Mesendoderm (in vitro differentiated cells): ENCODE measurements around the gene RAB30.

Experiments
- DNase-seq: peaks from one replicate; pipeline ENCODE4 v3.0.0; 2013
- H2AK5ac ChIP-seq: 2 replicates; pipeline ENCODE4 v1.6.1; 2013; ENCODE audit warnings: low read length, inconsistent platforms
- H2BK120ac ChIP-seq: 2 replicates; pipeline ENCODE4 v1.6.1; 2013; ENCODE audit warnings: low read depth, mild to moderate bottlenecking, low read length, moderate library complexity, mixed read lengths
- H2BK15ac ChIP-seq: replicated peaks from 2 replicates; pipeline ENCODE4 v1.6.1; 2013; ENCODE audit warnings: low read depth, mild to moderate bottlenecking, moderate library complexity
- H2BK5ac ChIP-seq: 2 replicates; pipeline ENCODE4 v1.6.1; 2013; ENCODE audit warnings: low read length, inconsistent platforms
- H3K18ac ChIP-seq: 2 replicates; pipeline ENCODE4 v1.6.1; 2013; ENCODE audit warnings: mild to moderate bottlenecking, low read length, mixed read lengths
- H3K23ac ChIP-seq: one replicate; pipeline ENCODE4 v1.6.1; 2013; ENCODE audit warnings: low read length
- H3K27ac ChIP-seq: 2 replicates; pipeline ENCODE4 v1.5.1; 2013; ENCODE audit warnings: low read depth, mild to moderate bottlenecking, inconsistent platforms, low read length, moderate library complexity
- H3K27me3 ChIP-seq: 2 replicates; pipeline ENCODE4 v1.6.1; 2013; ENCODE audit warnings: low read length, control low read depth, mild to moderate bottlenecking, inconsistent platforms; ENCODE audit not compliant: insufficient read depth, poor library complexity
- H3K36me3 ChIP-seq: 2 replicates; pipeline ENCODE4 v1.6.1; 2013; ENCODE audit warnings: low read length, inconsistent platforms; ENCODE audit not compliant: control insufficient read depth, insufficient read depth
- H3K4ac ChIP-seq: one replicate; pipeline ENCODE4 v1.6.1; 2013; ENCODE audit warnings: low read depth, mild to moderate bottlenecking, low read length, moderate library complexity
- H3K4me1 ChIP-seq: 2 replicates; pipeline ENCODE4 v1.6.1; 2013; ENCODE audit warnings: low read depth, low read length, inconsistent platforms; ENCODE audit not compliant: control insufficient read depth
- H3K4me2 ChIP-seq: 2 replicates; pipeline ENCODE4 v1.6.1; 2013; ENCODE audit warnings: low read length
- H3K4me3 ChIP-seq: 2 replicates; pipeline ENCODE4 v1.5.1; 2013; ENCODE audit warnings: mild to moderate bottlenecking, low read length
- H3K56ac ChIP-seq: one replicate; pipeline ENCODE4 v1.6.1; 2013; ENCODE audit warnings: low read length
- H3K79me1 ChIP-seq: 2 replicates; pipeline ENCODE4 v1.6.1; 2013; ENCODE audit warnings: low read length, inconsistent platforms
- H3K79me2 ChIP-seq: 2 replicates; pipeline ENCODE4 v1.6.1; 2013; ENCODE audit warnings: mild to moderate bottlenecking, low read length; ENCODE audit not compliant: control insufficient read depth, insufficient read depth
- H3K9ac ChIP-seq: 2 replicates; pipeline ENCODE4 v1.6.1; 2013; ENCODE audit warnings: low read length, inconsistent platforms
- H4K5ac ChIP-seq: one replicate; pipeline ENCODE4 v1.6.1; 2013; ENCODE audit warnings: low read length
- H4K8ac ChIP-seq: one replicate; pipeline ENCODE4 v1.6.1; 2013; ENCODE audit warnings: low read depth, mild to moderate bottlenecking, control low read depth, low read length, moderate library complexity
- WGBS: extraction: QIAGEN DNeasy Blood & Tissue Kit; methylation state at CpG from one replicate; pipeline ENCODE4 v1.1.7; 2013; ENCODE audit warnings: low lambda C conversion rate, missing lambda C conversion rate; ENCODE audit not compliant: insufficient coverage; ENCODE audit errors: extremely low coverage; 5-methylcytosine and 5-hydroxymethylcytosine counted together

Gene RAB30

GRCh38 chr11:83019888-83020579, 51.7 kb downstream of the RAB30 start:
- Histone ChIP-seq H3K56ac (no peak overlapping the region), H3K27ac (no peak overlapping the region), H3K36me3 (no peaks in the 10 kb centered on the region), H2BK120ac (no peak overlapping the region), H2BK5ac (no peak overlapping the region), H2BK15ac (no peak overlapping the region), H3K27me3 (no peaks in the 10 kb centered on the region), H3K4ac (no peak overlapping the region), H3K79me1 (no peaks in the 10 kb centered on the region), H3K79me2 (no peaks in the 10 kb centered on the region), H3K4me1 (no peaks in the 10 kb centered on the region), H2AK5ac (no peak overlapping the region), H4K5ac (no peak overlapping the region), H3K4me2 (no peak overlapping the region), H3K9ac (no peak overlapping the region), H4K8ac (no peak overlapping the region), H3K23ac (no peak overlapping the region), H3K4me3 (no peak overlapping the region), H3K18ac (no peak overlapping the region)
- WGBS = no CpG with 5 or more reads among the region's 12 CpGs
- no peak for DNase-seq

- Histone ChIP-seq H2BK120ac (no peak overlapping the region), H3K79me2 (no peaks in the 10 kb centered on the region), H3K4me1 (no peaks in the 10 kb centered on the region), H3K4me3 (no peak overlapping the region), H3K27ac (no peak overlapping the region), H3K79me1 (no peaks in the 10 kb centered on the region), H3K18ac (no peak overlapping the region), H3K36me3 (no peaks in the 10 kb centered on the region), H2BK15ac (no peak overlapping the region), H4K5ac (no peak overlapping the region), H3K23ac (no peak overlapping the region), H3K56ac (no peak overlapping the region), H2AK5ac (no peak overlapping the region), H3K27me3 (no peaks in the 10 kb centered on the region), H3K9ac (no peak overlapping the region), H4K8ac (no peak overlapping the region), H2BK5ac (no peak overlapping the region), H3K4ac (no peak overlapping the region), H3K4me2 (no peak overlapping the region)
- WGBS = no CpG with 5 or more reads among the region's 1 CpG
- DNase-seq = no peak
Observed at GRCh38 chr11:83014951-83015350, 56.7 kb downstream of the RAB30 start.

GRCh38 chr11:83012168-83013067, 59.3 kb downstream of the RAB30 start:
- no peak overlapping the region for H3K27ac ChIP-seq
- H3K9ac ChIP-seq = no peak overlapping the region
- WGBS = no CpG with 5 or more reads among the region's 7 CpGs

GRCh38 chr11:83011333-83012167, 60.1 kb downstream of the RAB30 start:
- DNase-seq = no peak
- Histone ChIP-seq H3K36me3 (no peaks in the 10 kb centered on the region), H2BK5ac (no peak overlapping the region), H2AK5ac (no peak overlapping the region), H3K4me3 (no peak overlapping the region), H4K5ac (no peak overlapping the region), H2BK120ac (no peak overlapping the region), H3K4ac (no peak overlapping the region), H3K9ac (no peak overlapping the region), H3K79me2 (no peaks in the 10 kb centered on the region), H3K4me2 (no peak overlapping the region), H3K18ac (no peak overlapping the region), H2BK15ac (no peak overlapping the region), H4K8ac (no peak overlapping the region), H3K79me1 (no peaks in the 10 kb centered on the region), H3K27me3 (no peaks in the 10 kb centered on the region), H3K4me1 (no peaks in the 10 kb centered on the region), H3K56ac (no peak overlapping the region), H3K23ac (no peak overlapping the region), H3K27ac (no peak overlapping the region)
- no CpG with 5 or more reads among the region's 2 CpGs for WGBS

More at GRCh38 chr11:83012168-83013067, 59.3 kb downstream of the RAB30 start:
- Histone ChIP-seq H3K4me1 (no peaks in the 10 kb centered on the region), H3K27me3 (no peaks in the 10 kb centered on the region), H4K5ac (no peak overlapping the region), H3K79me2 (no peaks in the 10 kb centered on the region), H3K56ac (no peak overlapping the region), H3K4me2 (no peak overlapping the region), H2BK5ac (no peak overlapping the region), H3K4me3 (no peak overlapping the region), H4K8ac (no peak overlapping the region), H3K4ac (no peak overlapping the region), H3K18ac (no peak overlapping the region), H3K36me3 (no peaks in the 10 kb centered on the region), H3K79me1 (no peaks in the 10 kb centered on the region), H2BK15ac (no peak overlapping the region), H2BK120ac (no peak overlapping the region), H3K23ac (no peak overlapping the region), H2AK5ac (no peak overlapping the region)
- DNase-seq = no peak

- Histone ChIP-seq H3K18ac (no peak overlapping the region), H4K5ac (no peak overlapping the region), H3K4ac (no peak overlapping the region), H3K79me2 (no peaks in the 10 kb centered on the region), H3K23ac (no peak overlapping the region), H2BK15ac (no peak overlapping the region), H3K4me1 (no peaks in the 10 kb centered on the region), H2AK5ac (no peak overlapping the region), H2BK120ac (no peak overlapping the region), H3K4me3 (no peak overlapping the region), H3K27ac (no peak overlapping the region), H2BK5ac (no peak overlapping the region), H4K8ac (no peak overlapping the region), H3K4me2 (no peak overlapping the region), H3K56ac (no peak overlapping the region), H3K79me1 (no peaks in the 10 kb centered on the region), H3K36me3 (no peaks in the 10 kb centered on the region), H3K27me3 (no peaks in the 10 kb centered on the region), H3K9ac (no peak overlapping the region)
- no peak for DNase-seq
- WGBS = no CpG with 5 or more reads among the region's 2 CpGs
Observed at GRCh38 chr11:83009999-83010398, 61.7 kb downstream of the RAB30 start.
